Breast epithelium (tissue), 4 donors: ENCODE measurements around the gene STRIP1. TPM values are rescaled to one million over a fixed set of nuclear protein-coding genes. Genes with fewer than 3 reads are reported as not detected.

ENCODE experiments used
- DNase-seq, 2 donors: peaks; one replicate each; pipeline ENCODE4 v3.0.0-alpha.2; 2019; ENCODE audit warnings: low spot score in 2 of 2
- H3K27ac ChIP-seq, 2 donors: fragments of 200-600 bp; sonication (generic) in 1 of 2; one replicate each; pipeline ENCODE4 v1.5.1; 2016 to 2019; ENCODE audit warnings: mild to moderate bottlenecking in 1 of 2
- H3K27me3 ChIP-seq, 2 donors: fragments of 200-600 bp; sonication (generic) in 1 of 2; one replicate each; pipeline versions ENCODE4 v1.5.1 to v1.6.0; 2017 to 2019; ENCODE audit warnings: control low read depth in 1 of 2, mild to moderate bottlenecking in 1 of 2
- H3K36me3 ChIP-seq: fragments of 200-600 bp; one replicate; pipeline ENCODE4 v1.5.1; 2019
- H3K4me1 ChIP-seq, 2 donors: fragments of 200-600 bp; sonication (generic); one replicate each; pipeline ENCODE4 v1.5.1; 2016 to 2019; ENCODE audit warnings: control low read depth in 1 of 2
- H3K4me3 ChIP-seq, 3 donors: fragments of 200-600 bp; sonication (generic); 1 replicate in 2 of 3; 2 replicates in 1 of 3; pipeline ENCODE4 v1.5.1; 2016 to 2019; ENCODE audit warnings: mild to moderate bottlenecking in 3 of 3, moderate library complexity in 2 of 3
- H3K9me3 ChIP-seq, 2 donors: fragments of 200-600 bp; sonication (generic) in 1 of 2; one replicate each; pipeline ENCODE4 v1.5.1; 2016 to 2019; ENCODE audit warnings: control low read depth in 1 of 2
- CTCF ChIP-seq, 3 donors: fragments of 450-650 bp; IDR thresholded peaks; one replicate each; pipeline ENCODE4 v1.5.1; 2016 to 2017; ENCODE audit warnings: antibody characterized with exemption in 3 of 3, mild to moderate bottlenecking in 3 of 3, moderate library complexity in 3 of 3
- POLR2A ChIP-seq: fragments of 450-650 bp; IDR thresholded peaks from one replicate; pipeline ENCODE4 v1.6.1; 2016; ENCODE audit warnings: antibody characterized with exemption, mild to moderate bottlenecking, moderate library complexity
- POLR2AphosphoS5 ChIP-seq, 3 donors: sonication (generic); formaldehyde crosslinking; IDR thresholded peaks; one replicate each; pipeline ENCODE4 v1.6.1; 2017; ENCODE audit warnings: antibody characterized with exemption in 3 of 3
- intact Hi-C: fragments of 100-400 bp; cut with DNase I; formaldehyde crosslinking; loops from one replicate; pipeline ENCODE4 v1.15.1; 2023; ENCODE audit warnings: low total_unique reads
- total RNA-seq, 3 donors: library from RNA; depleted of rRNA; stranded (reverse); fragments of >200 nt; gene quantifications; one replicate each; pipeline ENCODE4 v1.1.0, GENCODE V29; 2016

The STRIP1 gene
- total RNA-seq, 3 donors from 2014 or later = 35.7 to 59.0 (median 56.6) TPM

GRCh38 chr1:110083061-110083865 is 48.8 kb downstream of the STRIP1 start:
- Histone ChIP-seq H3K27me3 (peaks cover 0 to 17% of the 10 kb centered on the region in 2 donors), H3K36me3 (no peaks in the 10 kb centered on the region), H3K4me1 (peaks cover 0 to 4% of the 10 kb centered on the region in 2 donors), H3K9me3 (no peaks in the 10 kb centered on the region), H3K27ac (peak overlapping the region; percentile 70 to 92), H3K4me3 (peak overlapping the region; percentile 60 to 83 (median 66))
- DNase-seq = no peak
- intact Hi-C loops = no loop called here
- TF ChIP-seq POLR2A (no peak), POLR2AphosphoS5 (IDR thresholded peaks at IDR 0.05) (no peak), CTCF (IDR thresholded peaks at IDR 0.05) (no peak)

GRCh38 chr1:110083866-110084226 is 49.4 kb downstream of the STRIP1 start:
- TF ChIP-seq POLR2AphosphoS5 (IDR thresholded peaks at IDR 0.05) (peak in 1 of 3 donors; percentile 14), POLR2A (no peak)
- Histone ChIP-seq H3K27me3 (peaks cover 0 to 17% of the 10 kb centered on the region in 2 donors), H3K36me3 (no peaks in the 10 kb centered on the region), H3K9me3 (no peaks in the 10 kb centered on the region), H3K4me1 (peaks cover 0 to 4% of the 10 kb centered on the region in 2 donors), H3K27ac (peak overlapping the region; percentile 70 to 92), H3K4me3 (peak overlapping the region; percentile 60 to 83 (median 66))
- intact Hi-C loops = no loop called here
- DNase-seq = no peak

- H3K9me3 ChIP-seq = no peaks in the 10 kb centered on the region
- TF ChIP-seq CTCF (IDR thresholded peaks at IDR 0.05) = no peak
- peak in 1 of 3 donors; percentile 43 for TF ChIP-seq POLR2AphosphoS5 (IDR thresholded peaks at IDR 0.05)
- TF ChIP-seq POLR2A = no peak
- H3K27ac ChIP-seq = peak overlapping the region; percentile 70 to 92
- intact Hi-C loops = no loop called here
- peak overlapping the region; percentile 60 to 83 (median 66) for H3K4me3 ChIP-seq
- H3K4me1 ChIP-seq = peaks cover 0 to 4% of the 10 kb centered on the region in 2 donors
- H3K27me3 ChIP-seq = peaks cover 0 to 17% of the 10 kb centered on the region in 2 donors
- DNase-seq = no peak
- H3K36me3 ChIP-seq = no peaks in the 10 kb centered on the region
Observed at GRCh38 chr1:110084227-110085078, 50.0 kb downstream of the STRIP1 start.

GRCh38 chr1:110085671-110086070 is 51.2 kb downstream of the STRIP1 start:
- TF ChIP-seq POLR2AphosphoS5 (IDR thresholded peaks at IDR 0.05) = no peak
- no peak for TF ChIP-seq POLR2A
- TF ChIP-seq CTCF (IDR thresholded peaks at IDR 0.05) = no peak
- H3K27ac ChIP-seq = no peak overlapping the region
- peaks cover 0 to 17% of the 10 kb centered on the region in 2 donors for H3K27me3 ChIP-seq
- intact Hi-C loops = no loop called here
- H3K9me3 ChIP-seq = no peaks in the 10 kb centered on the region
- peaks cover 0 to 4% of the 10 kb centered on the region in 2 donors for H3K4me1 ChIP-seq
- H3K4me3 ChIP-seq = no peak overlapping the region
- H3K36me3 ChIP-seq = no peaks in the 10 kb centered on the region
- no peak for DNase-seq

GRCh38 chr1:110086961-110087360 is 52.5 kb downstream of the STRIP1 start:
- no peak for DNase-seq
- H3K9me3 ChIP-seq = no peaks in the 10 kb centered on the region
- TF ChIP-seq POLR2A (no peak), CTCF (IDR thresholded peaks at IDR 0.05) (no peak), POLR2AphosphoS5 (IDR thresholded peaks at IDR 0.05) (no peak)
- intact Hi-C loops = no loop called here
- no peaks in the 10 kb centered on the region for H3K36me3 ChIP-seq
- peaks cover 0 to 17% of the 10 kb centered on the region in 2 donors for H3K27me3 ChIP-seq
- no peak overlapping the region for H3K27ac ChIP-seq
- no peak overlapping the region for H3K4me3 ChIP-seq
- peaks cover 0 to 4% of the 10 kb centered on the region in 2 donors for H3K4me1 ChIP-seq
